ENCODE data around the gene ZNF664.

ZNF664 gene

GRCh38 chr12:124035163-124035562 is 62.1 kb downstream of the ZNF664 start:
- DNase-seq: no peak

- no peak for DNase-seq
Measured at GRCh38 chr12:124036171-124036598, 63.2 kb downstream of the ZNF664 start.

- DNase-seq: peak; percentile 37
Measured at GRCh38 chr12:124036657-124037109, 63.7 kb downstream of the ZNF664 start.

- no peak for DNase-seq
Measured at GRCh38 chr12:124037331-124037730, 64.3 kb downstream of the ZNF664 start.

GRCh38 chr12:124039276-124039675 is 66.3 kb downstream of the ZNF664 start:
- no peak for DNase-seq

- peak; percentile 19 for DNase-seq
Measured at GRCh38 chr12:124040291-124040690, 67.3 kb downstream of the ZNF664 start.

- no peak for DNase-seq
Measured at GRCh38 chr12:124040737-124041136, 67.7 kb downstream of the ZNF664 start.

- DNase-seq: no peak
Measured at GRCh38 chr12:124041907-124042306, 68.9 kb downstream of the ZNF664 start.

- no peak for DNase-seq
Measured at GRCh38 chr12:124044021-124044420, 71.0 kb downstream of the ZNF664 start.

- no peak for DNase-seq
Measured at GRCh38 chr12:124044809-124045321, 71.8 kb downstream of the ZNF664 start.

- DNase-seq: no peak
Measured at GRCh38 chr12:124045671-124046455, 72.8 kb downstream of the ZNF664 start.

GRCh38 chr12:124046456-124046740 is 73.4 kb downstream of the ZNF664 start:
- no peak for DNase-seq

- no peak for DNase-seq
Measured at GRCh38 chr12:124047045-124047566, 74.1 kb downstream of the ZNF664 start.

- DNase-seq: no peak
Measured at GRCh38 chr12:124049451-124050094, 76.6 kb downstream of the ZNF664 start.

- no peak for DNase-seq
Measured at GRCh38 chr12:124053851-124054250, 80.8 kb downstream of the ZNF664 start.

- no peak for DNase-seq
Measured at GRCh38 chr12:124055066-124055465, 82.1 kb downstream of the ZNF664 start.

- no peak for DNase-seq
Measured at GRCh38 chr12:124057691-124058090, 84.7 kb downstream of the ZNF664 start.

GRCh38 chr12:124059752-124060151 is 86.7 kb downstream of the ZNF664 start:
- DNase-seq: no peak
